Glutamatergic neuron (in vitro differentiated cells): Measurements from ENCODE around the gene TMEM167B. TPM values are rescaled to one million over a fixed set of nuclear protein-coding genes. Genes with fewer than 3 reads are reported as not detected.

ENCODE experiments used
- DNase-seq: peaks from one replicate; pipeline ENCODE4 v3.0.0; 2022
- H3K27ac Mint-ChIP-seq: one replicate; pipeline ENCODE4 v1.8.0; 2020; ENCODE audit warnings: mild to moderate bottlenecking, mixed read lengths, inconsistent platforms; ENCODE audit not compliant: unreplicated experiment
- H3K27me3 Mint-ChIP-seq: one replicate; pipeline ENCODE4 v1.8.0; 2020; ENCODE audit warnings: mild to moderate bottlenecking, moderate library complexity, mixed read lengths, inconsistent platforms; ENCODE audit not compliant: unreplicated experiment
- H3K36me3 Mint-ChIP-seq: one replicate; pipeline ENCODE4 v1.8.0; 2020; ENCODE audit warnings: mild to moderate bottlenecking, mixed read lengths, inconsistent platforms; ENCODE audit not compliant: unreplicated experiment
- H3K4me1 Mint-ChIP-seq: one replicate; pipeline ENCODE4 v1.8.0; 2020; ENCODE audit warnings: mild to moderate bottlenecking, low read depth, mixed read lengths, inconsistent platforms; ENCODE audit not compliant: unreplicated experiment
- H3K4me3 Mint-ChIP-seq: one replicate; pipeline ENCODE4 v1.8.0; 2020; ENCODE audit warnings: mild to moderate bottlenecking, mixed read lengths, inconsistent platforms; ENCODE audit not compliant: unreplicated experiment
- H3K9me3 Mint-ChIP-seq: one replicate; pipeline ENCODE4 v1.8.0; 2020; ENCODE audit warnings: mild to moderate bottlenecking, moderate library complexity, mixed read lengths, inconsistent platforms; ENCODE audit not compliant: unreplicated experiment
- total RNA-seq: library from RNA; stranded (reverse); fragmentation: NEBNext Ultra II Directional; extraction: Animal tissue kit (Norgen Biotek cat#: 25700); gene quantifications from one replicate; pipeline ENCODE4 v1.2.1, GENCODE V29; 2021; ENCODE audit not compliant: unreplicated experiment
- TF ChIP-seq, protein P1 (sequence below): fragments of 200-600 bp; sonication (generic); IDR thresholded peaks from one replicate; pipeline ENCODE4 v1.5.0; 2021; ENCODE audit not compliant: partially characterized antibody, unreplicated experiment

The TMEM167B gene
- total RNA-seq, 1 donor from 2014 or later, result 30.8 TPM

DNA sequence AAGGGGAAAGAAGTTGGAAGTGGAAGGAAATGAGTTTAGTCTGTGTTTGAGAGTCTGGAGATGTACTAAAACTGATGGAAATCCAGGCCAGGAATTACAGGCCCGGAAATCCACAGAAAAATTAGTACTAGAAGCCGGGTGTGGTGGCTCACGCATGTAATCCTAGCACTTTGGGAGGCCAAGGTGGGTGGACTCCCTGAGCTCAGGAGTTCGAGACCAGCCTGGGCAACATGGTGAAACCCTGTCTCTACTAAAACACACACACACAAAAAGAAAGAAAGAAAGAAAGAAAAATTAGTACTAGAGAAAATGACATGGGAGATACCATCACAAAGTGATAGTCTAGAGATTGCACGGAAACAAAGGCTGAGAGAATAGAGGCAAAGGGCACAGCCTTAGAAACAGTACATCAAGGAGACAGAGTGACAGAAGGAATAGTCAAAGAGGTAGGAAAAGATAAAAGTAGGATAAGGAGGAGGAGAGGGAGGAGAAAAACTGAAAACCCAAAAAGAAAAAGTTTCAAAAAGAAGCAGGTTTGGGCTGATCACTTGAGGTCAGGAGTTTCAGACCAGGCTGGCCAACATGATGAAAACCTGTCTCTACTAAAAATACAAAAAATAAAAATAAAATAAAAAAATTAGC, 10.0 kb upstream of the TMEM167B start:
- H3K27ac Mint-ChIP-seq, result no peak overlapping the region
- H3K9me3 Mint-ChIP-seq, result peaks cover 9% of the 10 kb centered on the region

DNA sequence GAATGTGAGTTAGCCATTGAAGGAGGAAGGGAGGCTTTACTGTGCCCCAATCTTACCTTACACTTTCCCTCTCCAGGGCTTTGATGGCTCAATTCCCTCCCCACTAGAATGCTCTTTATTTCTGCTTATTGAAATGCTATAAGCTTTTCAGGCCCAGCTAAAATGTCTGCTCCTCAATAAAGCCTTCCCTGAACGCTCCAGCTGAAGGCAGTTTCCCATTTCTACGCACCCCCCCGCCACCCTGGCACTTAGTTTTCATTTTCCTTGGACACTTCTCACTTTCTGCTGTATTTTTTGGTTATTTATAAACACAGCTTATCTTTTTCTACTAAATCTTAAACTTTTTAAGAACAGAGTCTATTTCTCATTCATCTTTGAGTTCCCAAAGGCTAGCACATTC, 7.1 kb upstream of the TMEM167B start:
- TF ChIP-seq, protein P1, sequence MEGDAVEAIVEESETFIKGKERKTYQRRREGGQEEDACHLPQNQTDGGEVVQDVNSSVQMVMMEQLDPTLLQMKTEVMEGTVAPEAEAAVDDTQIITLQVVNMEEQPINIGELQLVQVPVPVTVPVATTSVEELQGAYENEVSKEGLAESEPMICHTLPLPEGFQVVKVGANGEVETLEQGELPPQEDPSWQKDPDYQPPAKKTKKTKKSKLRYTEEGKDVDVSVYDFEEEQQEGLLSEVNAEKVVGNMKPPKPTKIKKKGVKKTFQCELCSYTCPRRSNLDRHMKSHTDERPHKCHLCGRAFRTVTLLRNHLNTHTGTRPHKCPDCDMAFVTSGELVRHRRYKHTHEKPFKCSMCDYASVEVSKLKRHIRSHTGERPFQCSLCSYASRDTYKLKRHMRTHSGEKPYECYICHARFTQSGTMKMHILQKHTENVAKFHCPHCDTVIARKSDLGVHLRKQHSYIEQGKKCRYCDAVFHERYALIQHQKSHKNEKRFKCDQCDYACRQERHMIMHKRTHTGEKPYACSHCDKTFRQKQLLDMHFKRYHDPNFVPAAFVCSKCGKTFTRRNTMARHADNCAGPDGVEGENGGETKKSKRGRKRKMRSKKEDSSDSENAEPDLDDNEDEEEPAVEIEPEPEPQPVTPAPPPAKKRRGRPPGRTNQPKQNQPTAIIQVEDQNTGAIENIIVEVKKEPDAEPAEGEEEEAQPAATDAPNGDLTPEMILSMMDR, result no peak
- H3K36me3 Mint-ChIP-seq, result no peaks in the 10 kb centered on the region

More for the DNA sequence above, 10.0 kb upstream of the TMEM167B start:
- TF ChIP-seq, protein P1, result no peak
- Mint-ChIP-seq H3K4me3 (no peak overlapping the region), H3K27me3 (no peaks in the 10 kb centered on the region), H3K36me3 (no peaks in the 10 kb centered on the region), H3K4me1 (peaks cover 1% of the 10 kb centered on the region)
- DNase-seq, result no peak

DNA sequence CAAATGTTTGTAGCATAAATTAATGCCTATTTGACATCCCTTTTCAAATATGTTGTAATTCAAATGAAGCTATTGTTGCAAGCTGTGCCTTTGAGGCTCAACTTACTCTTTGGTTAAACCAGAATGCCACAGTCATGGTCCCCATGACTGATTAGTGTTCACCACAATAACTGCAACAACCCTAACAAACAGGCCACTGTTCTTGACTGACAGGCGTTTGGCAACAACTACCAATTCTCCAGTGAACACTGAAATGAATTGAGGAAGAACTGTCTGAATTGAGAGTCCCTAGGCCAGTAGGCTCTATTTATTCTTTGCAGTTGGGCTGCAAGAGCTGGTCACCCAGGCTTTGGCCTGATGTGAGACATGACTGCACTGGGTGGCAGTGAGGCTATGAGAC, 6.6 kb upstream of the TMEM167B start:
- no peak for DNase-seq
- Mint-ChIP-seq H3K27me3 (no peaks in the 10 kb centered on the region), H3K4me3 (no peak overlapping the region), H3K4me1 (no peaks in the 10 kb centered on the region), H3K27ac (no peak overlapping the region), H3K9me3 (no peaks in the 10 kb centered on the region), H3K36me3 (no peaks in the 10 kb centered on the region)
- TF ChIP-seq, protein P1, result no peak

More for the DNA sequence above, 7.1 kb upstream of the TMEM167B start:
- no peak for DNase-seq
- Mint-ChIP-seq H3K4me3 (no peak overlapping the region), H3K27ac (no peak overlapping the region), H3K9me3 (no peaks in the 10 kb centered on the region), H3K4me1 (no peaks in the 10 kb centered on the region), H3K27me3 (no peaks in the 10 kb centered on the region)

DNA sequence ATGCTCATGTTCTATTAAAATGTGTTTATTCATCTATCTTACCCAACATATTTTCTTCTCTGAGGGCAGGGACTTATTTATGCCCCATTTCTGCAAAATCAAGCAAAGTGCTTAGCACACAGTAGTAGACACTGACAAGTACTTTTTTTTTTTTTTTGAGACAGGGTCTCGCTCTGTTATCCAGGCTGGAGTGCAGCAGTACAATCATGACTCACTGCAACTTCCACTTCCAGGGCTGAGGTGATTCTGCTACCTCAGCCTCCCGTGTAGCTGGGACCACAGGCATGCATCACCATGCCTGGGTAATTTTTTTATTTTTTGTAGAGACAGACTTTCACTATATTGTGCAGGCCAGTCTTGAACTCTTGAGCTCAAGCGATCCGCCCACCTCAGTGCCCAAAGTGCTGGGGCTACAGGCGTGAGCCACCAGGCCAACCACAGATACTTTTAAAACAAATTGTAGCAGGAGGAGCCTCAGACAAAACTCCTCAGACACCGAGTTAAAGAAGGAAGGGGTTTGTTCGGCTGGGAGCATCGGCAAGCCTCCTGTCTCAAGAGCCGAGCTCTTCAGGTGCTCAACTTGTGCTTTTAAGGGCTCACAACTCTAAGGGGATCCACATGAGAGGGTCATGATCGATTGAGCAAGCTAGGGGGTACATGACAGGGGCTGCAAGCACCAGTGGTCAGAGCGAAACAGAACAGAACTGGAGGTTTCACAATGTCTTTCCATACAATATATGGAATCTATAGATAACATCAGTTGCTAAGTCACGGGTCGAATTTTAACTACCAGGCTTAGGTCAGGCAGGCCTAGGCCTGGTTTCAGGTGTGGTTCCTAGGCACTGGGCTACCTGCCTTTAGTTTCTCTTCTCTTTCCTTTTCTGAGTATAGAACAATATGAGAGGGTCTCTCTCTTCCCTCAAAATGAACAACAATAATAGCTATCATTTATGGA, 5.7 kb upstream of the TMEM167B start:
- Mint-ChIP-seq H3K4me3 (no peak overlapping the region), H3K9me3 (no peaks in the 10 kb centered on the region), H3K4me1 (peaks cover 2% of the 10 kb centered on the region), H3K27me3 (no peaks in the 10 kb centered on the region), H3K27ac (no peak overlapping the region), H3K36me3 (no peaks in the 10 kb centered on the region)
- DNase-seq, result no peak
- TF ChIP-seq, protein P1, result no peak
